Vagina (tissue), 2 donors: Measurements from ENCODE around the gene ARMH4.
"Not testable (repeated sequence)": the region's sequence is repeated elsewhere in the genome, so short reads cannot be mapped to it uniquely, and the experiment has no call there.

Experiments
- POLR2A ChIP-seq, 2 donors: fragments of 450-650 bp; IDR thresholded peaks; one replicate each; pipeline ENCODE4 v1.6.1; 2017; ENCODE audit warnings: antibody characterized with exemption in 2 of 2, mild to moderate bottlenecking in 2 of 2, moderate library complexity in 2 of 2
- POLR2AphosphoS5 ChIP-seq, 2 donors: sonication (generic); formaldehyde crosslinking; IDR thresholded peaks; one replicate each; pipeline ENCODE4 v1.9.0; 2017; ENCODE audit warnings: antibody characterized with exemption in 2 of 2, mild to moderate bottlenecking in 2 of 2, low read depth in 1 of 2; ENCODE audit not compliant: insufficient read depth in 1 of 2
- TF ChIP-seq, protein P1 (sequence below), 3 experiments: fragments of 450-650 bp in 2 of 3; fragments of 200-600 bp in 1 of 3; sonication (generic) in 1 of 3; IDR thresholded peaks; one replicate each; pipeline ENCODE4 v1.5.1; 2017 to 2019; ENCODE audit warnings: antibody characterized with exemption in 3 of 3, mild to moderate bottlenecking in 2 of 3, moderate library complexity in 2 of 3

DNA sequence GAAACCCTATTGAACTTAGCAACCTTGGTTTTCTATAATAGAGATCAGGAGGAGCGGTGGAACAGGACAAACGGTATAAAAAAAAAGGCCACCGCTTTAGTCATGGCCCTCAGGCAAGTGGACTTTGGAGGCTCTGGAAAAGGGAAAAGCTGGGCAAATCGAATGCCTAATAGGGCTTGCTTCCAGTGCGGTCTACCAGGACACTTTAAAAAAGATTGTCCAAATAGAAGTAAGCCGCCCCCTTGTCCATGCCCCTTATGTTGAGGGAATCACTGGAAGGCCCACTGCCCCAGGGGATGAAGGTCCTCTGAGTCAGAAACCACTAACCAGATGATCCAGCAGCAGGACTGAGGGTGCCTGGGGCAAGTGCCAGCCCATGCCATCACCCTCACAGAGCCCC lies 29.5 kb downstream of the ARMH4 start:
- TF ChIP-seq, protein P1, sequence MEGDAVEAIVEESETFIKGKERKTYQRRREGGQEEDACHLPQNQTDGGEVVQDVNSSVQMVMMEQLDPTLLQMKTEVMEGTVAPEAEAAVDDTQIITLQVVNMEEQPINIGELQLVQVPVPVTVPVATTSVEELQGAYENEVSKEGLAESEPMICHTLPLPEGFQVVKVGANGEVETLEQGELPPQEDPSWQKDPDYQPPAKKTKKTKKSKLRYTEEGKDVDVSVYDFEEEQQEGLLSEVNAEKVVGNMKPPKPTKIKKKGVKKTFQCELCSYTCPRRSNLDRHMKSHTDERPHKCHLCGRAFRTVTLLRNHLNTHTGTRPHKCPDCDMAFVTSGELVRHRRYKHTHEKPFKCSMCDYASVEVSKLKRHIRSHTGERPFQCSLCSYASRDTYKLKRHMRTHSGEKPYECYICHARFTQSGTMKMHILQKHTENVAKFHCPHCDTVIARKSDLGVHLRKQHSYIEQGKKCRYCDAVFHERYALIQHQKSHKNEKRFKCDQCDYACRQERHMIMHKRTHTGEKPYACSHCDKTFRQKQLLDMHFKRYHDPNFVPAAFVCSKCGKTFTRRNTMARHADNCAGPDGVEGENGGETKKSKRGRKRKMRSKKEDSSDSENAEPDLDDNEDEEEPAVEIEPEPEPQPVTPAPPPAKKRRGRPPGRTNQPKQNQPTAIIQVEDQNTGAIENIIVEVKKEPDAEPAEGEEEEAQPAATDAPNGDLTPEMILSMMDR (IDR thresholded peaks at IDR 0.05), result not testable (repeated sequence)
- TF ChIP-seq POLR2A (IDR thresholded peaks at IDR 0.05); POLR2AphosphoS5 (IDR thresholded peaks at IDR 0.05; ENCODE audit: insufficient read depth in 1 of 2, low read depth in 1 of 2): not testable (repeated sequence)
